ENCODE data around the gene DNMBP. TPM values are rescaled to one million over a fixed set of nuclear protein-coding genes. Genes with fewer than 3 reads are reported as not detected.
"Not testable (repeated sequence)": the region's sequence is repeated elsewhere in the genome, so short reads cannot be mapped to it uniquely, and the experiment has no call there.

The DNMBP gene
- total and polyA plus RNA-seq, 5 donors = 5.5 to 10.0 (median 7.7) TPM

GRCh38 chr10:99985637-99986036, 24.1 kb downstream of the DNMBP start:
- H3K4me1 ChIP-seq (ENCODE audit: control insufficient read depth, insufficient read depth, low read length); ATAC-seq; DNase-seq; intact Hi-C loops (cut with DNase I); H3K27ac ChIP-seq (ENCODE audit: low read length); H3K4me3 ChIP-seq (ENCODE audit: low read length); H3K9me3 ChIP-seq (ENCODE audit: control insufficient read depth, low read length); H3K27me3 ChIP-seq (ENCODE audit: control insufficient read depth, insufficient read depth): not testable (repeated sequence)
- 96% methylated on average over 5 of the region's 5 CpGs for WGBS

GRCh38 chr10:99984211-99985034, 25.3 kb downstream of the DNMBP start:
- WGBS = 47% methylated on average over 5 of the region's 5 CpGs
- Histone ChIP-seq H3K9me3 (ENCODE audit: control insufficient read depth, low read length) (no peaks in the 10 kb centered on the region), H3K4me3 (ENCODE audit: low read length) (no peak overlapping the region), H3K4me1 (ENCODE audit: control insufficient read depth, insufficient read depth, low read length) (peaks cover 9% of the 10 kb centered on the region), H3K27me3 (ENCODE audit: control insufficient read depth, insufficient read depth) (no peaks in the 10 kb centered on the region), H3K27ac (ENCODE audit: low read length) (no peak overlapping the region)
- intact Hi-C loops (cut with DNase I) = no loop called here
- ATAC-seq = no peak
- DNase-seq = no peak

- H3K4me3 ChIP-seq (ENCODE audit: low read length) = no peak overlapping the region
- H3K4me1 ChIP-seq (ENCODE audit: control insufficient read depth, insufficient read depth, low read length) = peaks cover 9% of the 10 kb centered on the region
- H3K27ac ChIP-seq (ENCODE audit: low read length) = peak overlapping the region; percentile 23
Observed at GRCh38 chr10:99983280-99983988, 26.3 kb downstream of the DNMBP start.

GRCh38 chr10:99982728-99983127, 27.0 kb downstream of the DNMBP start:
- no peak overlapping the region for H3K4me3 ChIP-seq (ENCODE audit: low read length)
- no peak for ATAC-seq
- peaks cover 9% of the 10 kb centered on the region for H3K4me1 ChIP-seq (ENCODE audit: control insufficient read depth, insufficient read depth, low read length)
- no peaks in the 10 kb centered on the region for H3K9me3 ChIP-seq (ENCODE audit: control insufficient read depth, low read length)
- WGBS = 91% methylated on average over 5 of the region's 5 CpGs
- no peak for DNase-seq
- intact Hi-C loops (cut with DNase I) = no loop called here
- no peaks in the 10 kb centered on the region for H3K27me3 ChIP-seq (ENCODE audit: control insufficient read depth, insufficient read depth)
- no peak overlapping the region for H3K27ac ChIP-seq (ENCODE audit: low read length)

More at GRCh38 chr10:99983280-99983988, 26.3 kb downstream of the DNMBP start:
- ATAC-seq (peak; percentile 84 to 88), DNase-seq (peak; percentile 52 to 70 (median 65))
- intact Hi-C loops (cut with DNase I) = no loop called here
- WGBS = 38% methylated on average over 16 of the region's 16 CpGs
- H3K9me3 ChIP-seq (ENCODE audit: control insufficient read depth, low read length) = no peaks in the 10 kb centered on the region
- H3K27me3 ChIP-seq (ENCODE audit: control insufficient read depth, insufficient read depth) = no peaks in the 10 kb centered on the region

GRCh38 chr10:99981581-99982199, 28.1 kb downstream of the DNMBP start:
- Histone ChIP-seq H3K4me3 (ENCODE audit: low read length) (no peak overlapping the region), H3K4me1 (ENCODE audit: control insufficient read depth, insufficient read depth, low read length) (peaks cover 9% of the 10 kb centered on the region), H3K27me3 (ENCODE audit: control insufficient read depth, insufficient read depth) (no peaks in the 10 kb centered on the region), H3K27ac (ENCODE audit: low read length) (no peak overlapping the region), H3K9me3 (ENCODE audit: control insufficient read depth, low read length) (no peaks in the 10 kb centered on the region)
- ATAC-seq (no peak), DNase-seq (no peak)
- intact Hi-C loops (cut with DNase I) = no loop called here
- 80% methylated on average over 6 of the region's 6 CpGs for WGBS

GRCh38 chr10:99979066-99979685, 30.6 kb downstream of the DNMBP start:
- no peak overlapping the region for H3K27ac ChIP-seq (ENCODE audit: low read length)
- no peak for ATAC-seq
- intact Hi-C loops (cut with DNase I) = no loop called here
- H3K27me3 ChIP-seq (ENCODE audit: control insufficient read depth, insufficient read depth) = no peaks in the 10 kb centered on the region
- peaks cover 11% of the 10 kb centered on the region for H3K4me1 ChIP-seq (ENCODE audit: control insufficient read depth, insufficient read depth, low read length)
- no peak for DNase-seq
- 89% methylated on average over 5 of the region's 5 CpGs for WGBS
- H3K9me3 ChIP-seq (ENCODE audit: control insufficient read depth, low read length) = no peaks in the 10 kb centered on the region
- H3K4me3 ChIP-seq (ENCODE audit: low read length) = no peak overlapping the region

- intact Hi-C loops (cut with DNase I) = no loop called here
- Histone ChIP-seq H3K4me1 (ENCODE audit: control insufficient read depth, insufficient read depth, low read length) (peaks cover 11% of the 10 kb centered on the region), H3K4me3 (ENCODE audit: low read length) (no peak overlapping the region), H3K27me3 (ENCODE audit: control insufficient read depth, insufficient read depth) (no peaks in the 10 kb centered on the region), H3K27ac (ENCODE audit: low read length) (no peak overlapping the region), H3K9me3 (ENCODE audit: control insufficient read depth, low read length) (no peaks in the 10 kb centered on the region)
- WGBS = 89% methylated on average over 5 of the region's 5 CpGs
- DNase-seq (no peak), ATAC-seq (no peak)
Observed at GRCh38 chr10:99977916-99978315, 31.8 kb downstream of the DNMBP start.

- DNase-seq (peak in 1 of 3 donors; percentile 22), ATAC-seq (peak; percentile 86 to 96)
- H3K4me1 ChIP-seq (ENCODE audit: control insufficient read depth, insufficient read depth, low read length) = peaks cover 11% of the 10 kb centered on the region
- intact Hi-C loops (cut with DNase I) = no loop called here
- peak overlapping the region; percentile 34 for H3K27ac ChIP-seq (ENCODE audit: low read length)
- WGBS = 49% methylated on average over 5 of the region's 5 CpGs
- no peak overlapping the region for H3K4me3 ChIP-seq (ENCODE audit: low read length)
- H3K27me3 ChIP-seq (ENCODE audit: control insufficient read depth, insufficient read depth) = no peaks in the 10 kb centered on the region
- no peaks in the 10 kb centered on the region for H3K9me3 ChIP-seq (ENCODE audit: control insufficient read depth, low read length)
Observed at GRCh38 chr10:99976886-99977665, 32.7 kb downstream of the DNMBP start.

GRCh38 chr10:99975942-99976809, 33.6 kb downstream of the DNMBP start:
- Histone ChIP-seq H3K27ac (ENCODE audit: low read length) (peak overlapping the region; percentile 43), H3K4me3 (ENCODE audit: low read length) (no peak overlapping the region), H3K9me3 (ENCODE audit: control insufficient read depth, low read length) (no peaks in the 10 kb centered on the region), H3K27me3 (ENCODE audit: control insufficient read depth, insufficient read depth) (no peaks in the 10 kb centered on the region), H3K4me1 (ENCODE audit: control insufficient read depth, insufficient read depth, low read length) (peaks cover 6% of the 10 kb centered on the region)
- DNase-seq (no peak), ATAC-seq (peak; percentile 60 to 61)
- 44% methylated on average over 7 of the region's 7 CpGs for WGBS
- intact Hi-C loops (cut with DNase I) = no loop called here
